Measurements from ENCODE around the gene CSNK1G2.
A peak's percentile ranks its signal among the peaks of the same experiment; 100 is the strongest.

The CSNK1G2 gene

GRCh38 chr19:2013683-2013961 is 72.7 kb downstream of the CSNK1G2 start:
- H3K9ac ChIP-seq (ENCODE audit: low read length), result no peak overlapping the region
- no peaks in the 10 kb centered on the region for H3K36me3 ChIP-seq (ENCODE audit: control insufficient read depth, insufficient read depth, low read length)
- no peaks in the 10 kb centered on the region for H3K9me3 ChIP-seq (ENCODE audit: control insufficient read depth, low read length)
- no peaks in the 10 kb centered on the region for H3K27me3 ChIP-seq (ENCODE audit: control insufficient read depth, insufficient read depth, low read length)
- no peak overlapping the region for H3K4me3 ChIP-seq (ENCODE audit: low read length)
- peaks cover 8% of the 10 kb centered on the region for H3K4me1 ChIP-seq (ENCODE audit: control insufficient read depth, insufficient read depth, low read length)

- Histone ChIP-seq H3K36me3 (ENCODE audit: control insufficient read depth, insufficient read depth, low read length) (no peaks in the 10 kb centered on the region), H3K4me1 (ENCODE audit: control insufficient read depth, insufficient read depth, low read length) (peaks cover 8% of the 10 kb centered on the region), H3K9ac (ENCODE audit: low read length) (peak overlapping the region; percentile 62), H3K27me3 (ENCODE audit: control insufficient read depth, insufficient read depth, low read length) (no peaks in the 10 kb centered on the region), H3K4me3 (ENCODE audit: low read length) (no peak overlapping the region), H3K9me3 (ENCODE audit: control insufficient read depth, low read length) (no peaks in the 10 kb centered on the region)
Measured at GRCh38 chr19:2014131-2014571, 73.2 kb downstream of the CSNK1G2 start.

- Histone ChIP-seq H3K9ac (ENCODE audit: low read length) (peak overlapping the region; percentile 62), H3K27me3 (ENCODE audit: control insufficient read depth, insufficient read depth, low read length) (no peaks in the 10 kb centered on the region), H3K9me3 (ENCODE audit: control insufficient read depth, low read length) (no peaks in the 10 kb centered on the region), H3K4me1 (ENCODE audit: control insufficient read depth, insufficient read depth, low read length) (peaks cover 13% of the 10 kb centered on the region), H3K36me3 (ENCODE audit: control insufficient read depth, insufficient read depth, low read length) (no peaks in the 10 kb centered on the region), H3K4me3 (ENCODE audit: low read length) (no peak overlapping the region)
Measured at GRCh38 chr19:2014731-2015607, 74.0 kb downstream of the CSNK1G2 start.

- peak within 1 kb of the TSS; percentile 62 for H3K9ac ChIP-seq (ENCODE audit: low read length)
Measured at GRCh38 chr19:2015608-2015950, 74.6 kb downstream of the CSNK1G2 start, which contains the start of gene BTBD2. BTBD2 (minus strand) TSS chr19:2015714; CDS start chr19:2015703, 11 bp downstream.

GRCh38 chr19:2016041-2016807 is 75.3 kb downstream of the CSNK1G2 start:
- Histone ChIP-seq H3K27me3 (ENCODE audit: control insufficient read depth, insufficient read depth, low read length) (no peaks in the 10 kb centered on the region), H3K4me3 (ENCODE audit: low read length) (no peak overlapping the region), H3K4me1 (ENCODE audit: control insufficient read depth, insufficient read depth, low read length) (peaks cover 13% of the 10 kb centered on the region), H3K36me3 (ENCODE audit: control insufficient read depth, insufficient read depth, low read length) (no peaks in the 10 kb centered on the region), H3K9me3 (ENCODE audit: control insufficient read depth, low read length) (no peaks in the 10 kb centered on the region), H3K9ac (ENCODE audit: low read length) (no peak overlapping the region)

More at GRCh38 chr19:2015608-2015950, 74.6 kb downstream of the CSNK1G2 start, which contains the start of gene BTBD2:
- Histone ChIP-seq H3K27me3 (ENCODE audit: control insufficient read depth, insufficient read depth, low read length) (no peaks in the 10 kb centered on the region), H3K4me1 (ENCODE audit: control insufficient read depth, insufficient read depth, low read length) (peaks cover 13% of the 10 kb centered on the region), H3K4me3 (ENCODE audit: low read length) (no peak within 1 kb of the TSS), H3K36me3 (ENCODE audit: control insufficient read depth, insufficient read depth, low read length) (no peaks in the 10 kb centered on the region), H3K9me3 (ENCODE audit: control insufficient read depth, low read length) (no peaks in the 10 kb centered on the region)

GRCh38 chr19:2018752-2019151 is 77.8 kb downstream of the CSNK1G2 start:
- no peaks in the 10 kb centered on the region for H3K27me3 ChIP-seq (ENCODE audit: control insufficient read depth, insufficient read depth, low read length)
- H3K9ac ChIP-seq (ENCODE audit: low read length), result no peak overlapping the region
- H3K4me1 ChIP-seq (ENCODE audit: control insufficient read depth, insufficient read depth, low read length), result peaks cover 16% of the 10 kb centered on the region
- no peak overlapping the region for H3K4me3 ChIP-seq (ENCODE audit: low read length)
- no peaks in the 10 kb centered on the region for H3K9me3 ChIP-seq (ENCODE audit: control insufficient read depth, low read length)
- H3K36me3 ChIP-seq (ENCODE audit: control insufficient read depth, insufficient read depth, low read length), result no peaks in the 10 kb centered on the region

- Histone ChIP-seq H3K9ac (ENCODE audit: low read length) (no peak overlapping the region), H3K9me3 (ENCODE audit: control insufficient read depth, low read length) (no peaks in the 10 kb centered on the region)
Measured at GRCh38 chr19:2021453-2022140, 80.6 kb downstream of the CSNK1G2 start.

GRCh38 chr19:2022289-2022688 is 81.3 kb downstream of the CSNK1G2 start:
- no peak overlapping the region for H3K9ac ChIP-seq (ENCODE audit: low read length)
- no peaks in the 10 kb centered on the region for H3K27me3 ChIP-seq (ENCODE audit: control insufficient read depth, insufficient read depth, low read length)
- H3K9me3 ChIP-seq (ENCODE audit: control insufficient read depth, low read length), result no peaks in the 10 kb centered on the region

More at GRCh38 chr19:2021453-2022140, 80.6 kb downstream of the CSNK1G2 start:
- H3K27me3 ChIP-seq (ENCODE audit: control insufficient read depth, insufficient read depth, low read length), result no peaks in the 10 kb centered on the region
- H3K4me1 ChIP-seq (ENCODE audit: control insufficient read depth, insufficient read depth, low read length), result peaks cover 8% of the 10 kb centered on the region
- no peak overlapping the region for H3K4me3 ChIP-seq (ENCODE audit: low read length)
- no peaks in the 10 kb centered on the region for H3K36me3 ChIP-seq (ENCODE audit: control insufficient read depth, insufficient read depth, low read length)

GRCh38 chr19:2026770-2027169 is 85.8 kb downstream of the CSNK1G2 start:
- Histone ChIP-seq H3K9me3 (ENCODE audit: control insufficient read depth, low read length) (no peaks in the 10 kb centered on the region), H3K4me3 (ENCODE audit: low read length) (no peak overlapping the region), H3K9ac (ENCODE audit: low read length) (no peak overlapping the region), H3K27me3 (ENCODE audit: control insufficient read depth, insufficient read depth, low read length) (no peaks in the 10 kb centered on the region), H3K4me1 (ENCODE audit: control insufficient read depth, insufficient read depth, low read length) (peaks cover 6% of the 10 kb centered on the region), H3K36me3 (ENCODE audit: control insufficient read depth, insufficient read depth, low read length) (no peaks in the 10 kb centered on the region)

More at GRCh38 chr19:2022289-2022688, 81.3 kb downstream of the CSNK1G2 start:
- H3K4me1 ChIP-seq (ENCODE audit: control insufficient read depth, insufficient read depth, low read length), result peaks cover 8% of the 10 kb centered on the region
- H3K36me3 ChIP-seq (ENCODE audit: control insufficient read depth, insufficient read depth, low read length), result no peaks in the 10 kb centered on the region
- H3K4me3 ChIP-seq (ENCODE audit: low read length), result no peak overlapping the region

- Histone ChIP-seq H3K9ac (ENCODE audit: low read length) (no peak overlapping the region), H3K36me3 (ENCODE audit: control insufficient read depth, insufficient read depth, low read length) (no peaks in the 10 kb centered on the region), H3K4me1 (ENCODE audit: control insufficient read depth, insufficient read depth, low read length) (peaks cover 12% of the 10 kb centered on the region), H3K4me3 (ENCODE audit: low read length) (no peak overlapping the region), H3K27me3 (ENCODE audit: control insufficient read depth, insufficient read depth, low read length) (no peaks in the 10 kb centered on the region), H3K9me3 (ENCODE audit: control insufficient read depth, low read length) (no peaks in the 10 kb centered on the region)
Measured at GRCh38 chr19:2027361-2027760, 86.4 kb downstream of the CSNK1G2 start.
